Uterus (tissue), 4 donors: ENCODE results near the gene SERPINB12. TPM values are rescaled to one million over a fixed set of nuclear protein-coding genes. Genes with fewer than 3 reads are reported as not detected.
A peak's percentile ranks its signal among the peaks of the same experiment; 100 is the strongest.

Source experiments
- DNase-seq, 2 donors: peaks; one replicate each; pipeline ENCODE4 v3.0.0-alpha.2; 2019 to 2020
- H3K27ac ChIP-seq, 2 donors: fragments of 200-600 bp; sonication (generic); 1 replicate in 1 of 2; 2 replicates in 1 of 2; pipeline ENCODE4 v1.5.1; 2016 to 2018
- H3K27me3 ChIP-seq, 2 donors: fragments of 200-600 bp; sonication (generic); one replicate each; pipeline ENCODE4 v1.5.1; 2018 to 2019; ENCODE audit warnings: control low read depth in 1 of 2
- H3K36me3 ChIP-seq, 2 donors: fragments of 200-600 bp; sonication (generic); one replicate each; pipeline ENCODE4 v1.5.1; 2019; ENCODE audit warnings: control low read depth in 1 of 2
- H3K4me1 ChIP-seq, 2 donors: fragments of 200-600 bp; sonication (generic); one replicate each; pipeline ENCODE4 v1.5.1; 2018 to 2019; ENCODE audit warnings: control low read depth in 1 of 2
- H3K4me3 ChIP-seq, 2 donors: fragments of 200-600 bp; sonication (generic); 1 replicate in 1 of 2; 2 replicates in 1 of 2; pipeline ENCODE4 v1.5.1; 2018 to 2019; ENCODE audit warnings: mild to moderate bottlenecking in 1 of 2
- H3K9me3 ChIP-seq, 2 donors: fragments of 200-600 bp; sonication (generic); one replicate each; pipeline ENCODE4 v1.5.1; 2019; ENCODE audit warnings: control low read depth in 1 of 2
- POLR2A ChIP-seq, 2 donors: fragments of 450-650 bp; IDR thresholded peaks; one replicate each; pipeline ENCODE4 v1.6.1; 2016; ENCODE audit warnings: antibody characterized with exemption in 2 of 2, mild to moderate bottlenecking in 1 of 2, moderate library complexity in 1 of 2
- intact Hi-C: fragments of 100-400 bp; cut with DNase I; formaldehyde crosslinking; loops from one replicate; pipeline ENCODE4 v1.15.1; 2023; ENCODE audit warnings: low total_unique reads
- total RNA-seq, 4 donors: library from RNA; depleted of rRNA in 3 of 4; stranded (reverse); fragments of >200 nt in 3 of 4; gene quantifications; one replicate each; pipeline versions ENCODE4 v1.1.0 to v1.2.4, GENCODE V29; 2014 to 2023
- TF ChIP-seq, protein P1 (sequence below), 4 experiments: fragments of 200-600 bp in 2 of 4; fragments of 450-650 bp in 2 of 4; sonication (generic) in 2 of 4; IDR thresholded peaks; one replicate each; pipeline ENCODE4 v1.5.1; 2016 to 2019; ENCODE audit warnings: antibody characterized with exemption in 4 of 4, mild to moderate bottlenecking in 2 of 4, moderate library complexity in 1 of 4
- donor health status: DM: yes; HTN: yes; CAD: no.

The SERPINB12 gene
- total RNA-seq, 4 donors from 2014 or later: not detected

DNA sequence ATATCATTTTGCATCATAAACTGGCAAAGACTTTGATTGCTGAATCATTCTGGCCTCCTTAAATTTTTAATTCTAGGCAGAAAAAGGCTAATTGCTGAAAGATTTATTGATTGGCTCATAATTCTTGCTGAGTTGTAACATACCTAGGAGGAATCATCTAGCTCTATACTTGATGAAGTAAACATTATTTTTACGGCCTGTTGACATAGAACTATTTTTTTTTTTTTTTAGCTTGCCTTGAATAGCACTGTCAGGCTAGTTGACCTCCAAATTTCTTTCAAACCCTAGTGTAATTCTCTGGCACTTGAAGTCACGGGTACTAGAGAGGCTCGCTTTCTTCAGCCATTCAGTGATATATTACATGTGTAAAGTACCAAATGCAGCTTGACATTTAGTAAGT lies 2.8 kb downstream of the SERPINB12 start:
- no peaks in the 10 kb centered on the region for H3K27me3 ChIP-seq
- no peak for DNase-seq
- H3K36me3 ChIP-seq: no peaks in the 10 kb centered on the region
- H3K4me1 ChIP-seq: no peaks in the 10 kb centered on the region
- peak overlapping the region in 1 of 2 donors; percentile 36 for H3K27ac ChIP-seq
- intact Hi-C loops: no loop called here
- no peaks in the 10 kb centered on the region for H3K9me3 ChIP-seq
- TF ChIP-seq, protein P1, sequence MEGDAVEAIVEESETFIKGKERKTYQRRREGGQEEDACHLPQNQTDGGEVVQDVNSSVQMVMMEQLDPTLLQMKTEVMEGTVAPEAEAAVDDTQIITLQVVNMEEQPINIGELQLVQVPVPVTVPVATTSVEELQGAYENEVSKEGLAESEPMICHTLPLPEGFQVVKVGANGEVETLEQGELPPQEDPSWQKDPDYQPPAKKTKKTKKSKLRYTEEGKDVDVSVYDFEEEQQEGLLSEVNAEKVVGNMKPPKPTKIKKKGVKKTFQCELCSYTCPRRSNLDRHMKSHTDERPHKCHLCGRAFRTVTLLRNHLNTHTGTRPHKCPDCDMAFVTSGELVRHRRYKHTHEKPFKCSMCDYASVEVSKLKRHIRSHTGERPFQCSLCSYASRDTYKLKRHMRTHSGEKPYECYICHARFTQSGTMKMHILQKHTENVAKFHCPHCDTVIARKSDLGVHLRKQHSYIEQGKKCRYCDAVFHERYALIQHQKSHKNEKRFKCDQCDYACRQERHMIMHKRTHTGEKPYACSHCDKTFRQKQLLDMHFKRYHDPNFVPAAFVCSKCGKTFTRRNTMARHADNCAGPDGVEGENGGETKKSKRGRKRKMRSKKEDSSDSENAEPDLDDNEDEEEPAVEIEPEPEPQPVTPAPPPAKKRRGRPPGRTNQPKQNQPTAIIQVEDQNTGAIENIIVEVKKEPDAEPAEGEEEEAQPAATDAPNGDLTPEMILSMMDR (IDR thresholded peaks at IDR 0.05): no peak
- TF ChIP-seq POLR2A (IDR thresholded peaks at IDR 0.05): no peak
- no peak overlapping the region for H3K4me3 ChIP-seq

DNA sequence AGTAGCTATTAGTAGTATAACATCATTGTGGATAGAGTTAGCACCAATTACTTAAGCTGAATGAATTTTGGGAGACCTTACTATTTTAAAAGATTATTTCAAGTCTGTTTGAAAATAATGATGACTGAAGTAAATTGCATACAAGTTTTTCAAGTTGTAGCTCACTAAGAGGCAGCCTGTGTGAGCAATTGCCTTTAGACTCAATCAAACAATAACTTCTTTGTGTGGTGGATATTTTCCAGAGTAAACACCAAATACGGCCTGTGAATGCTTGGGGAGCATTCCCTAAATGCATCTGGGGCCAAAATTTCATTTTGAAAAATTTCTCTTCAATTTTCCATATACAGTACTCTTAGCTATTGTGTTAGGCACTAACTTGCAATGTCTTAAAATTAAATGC lies 7.9 kb downstream of the SERPINB12 start:
- no peak for DNase-seq
- peaks cover 0 to 8% of the 10 kb centered on the region in 2 donors for H3K4me1 ChIP-seq
- intact Hi-C loops: no loop called here
- H3K36me3 ChIP-seq: no peaks in the 10 kb centered on the region
- H3K27me3 ChIP-seq: no peaks in the 10 kb centered on the region
- H3K9me3 ChIP-seq: no peaks in the 10 kb centered on the region
- TF ChIP-seq, protein P1 (IDR thresholded peaks at IDR 0.05): no peak
- TF ChIP-seq POLR2A (IDR thresholded peaks at IDR 0.05): no peak
- H3K4me3 ChIP-seq: no peak overlapping the region
- H3K27ac ChIP-seq: no peak overlapping the region

DNA sequence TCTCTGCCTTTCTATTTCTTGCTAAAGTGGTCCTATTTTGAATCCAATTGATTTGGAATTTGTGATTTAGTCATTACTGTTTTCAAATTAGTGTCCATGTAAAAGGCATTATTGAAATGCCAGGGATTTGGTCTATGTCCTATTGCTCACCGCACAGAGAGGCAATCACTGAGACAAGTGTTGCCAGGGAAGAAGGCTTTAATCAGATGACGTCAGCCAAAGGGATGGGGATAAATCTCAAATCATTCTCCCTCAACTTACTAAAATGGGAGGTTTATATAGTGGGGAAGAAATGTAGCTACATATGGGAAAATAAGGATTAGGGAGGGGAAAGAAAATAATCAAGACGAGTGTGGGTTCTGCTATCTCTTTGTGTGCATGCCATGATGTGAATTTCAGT lies 9.6 kb downstream of the SERPINB12 start:
- Histone ChIP-seq H3K4me3 (no peak overlapping the region), H3K36me3 (no peaks in the 10 kb centered on the region), H3K4me1 (peaks cover 0 to 8% of the 10 kb centered on the region in 2 donors), H3K9me3 (no peaks in the 10 kb centered on the region), H3K27me3 (no peaks in the 10 kb centered on the region), H3K27ac (no peak overlapping the region)
- intact Hi-C loops: no loop called here
- TF ChIP-seq, protein P1 (IDR thresholded peaks at IDR 0.05): no peak
- TF ChIP-seq POLR2A (IDR thresholded peaks at IDR 0.05): no peak
- no peak for DNase-seq

DNA sequence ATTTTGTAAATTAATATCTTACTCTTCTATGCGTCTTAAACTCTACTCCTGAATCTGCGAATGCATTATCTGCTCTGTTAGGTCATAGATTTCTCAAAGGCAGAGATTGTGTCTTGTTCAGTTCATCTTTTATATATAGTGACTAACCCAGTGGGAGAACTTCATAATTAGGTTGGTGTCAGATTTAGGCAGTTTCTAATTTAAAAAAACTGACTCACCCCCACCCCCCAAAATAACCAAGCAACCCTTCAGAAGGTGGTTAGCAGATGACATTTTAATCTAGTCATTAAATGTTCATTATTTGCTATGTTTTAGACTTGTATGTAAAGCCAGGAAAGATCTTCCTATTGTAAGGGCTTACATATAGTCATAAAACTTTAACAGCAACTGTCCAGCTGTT lies 10.4 kb downstream of the SERPINB12 start:
- intact Hi-C loops: no loop called here
- TF ChIP-seq, protein P1 (IDR thresholded peaks at IDR 0.05): no peak
- no peak for TF ChIP-seq POLR2A (IDR thresholded peaks at IDR 0.05)
- H3K9me3 ChIP-seq: no peaks in the 10 kb centered on the region
- H3K27ac ChIP-seq: peak overlapping the region in 1 of 2 donors; percentile 56
- no peaks in the 10 kb centered on the region for H3K36me3 ChIP-seq
- DNase-seq: no peak
- peaks cover 0 to 8% of the 10 kb centered on the region in 2 donors for H3K4me1 ChIP-seq
- H3K4me3 ChIP-seq: no peak overlapping the region
- no peaks in the 10 kb centered on the region for H3K27me3 ChIP-seq

DNA sequence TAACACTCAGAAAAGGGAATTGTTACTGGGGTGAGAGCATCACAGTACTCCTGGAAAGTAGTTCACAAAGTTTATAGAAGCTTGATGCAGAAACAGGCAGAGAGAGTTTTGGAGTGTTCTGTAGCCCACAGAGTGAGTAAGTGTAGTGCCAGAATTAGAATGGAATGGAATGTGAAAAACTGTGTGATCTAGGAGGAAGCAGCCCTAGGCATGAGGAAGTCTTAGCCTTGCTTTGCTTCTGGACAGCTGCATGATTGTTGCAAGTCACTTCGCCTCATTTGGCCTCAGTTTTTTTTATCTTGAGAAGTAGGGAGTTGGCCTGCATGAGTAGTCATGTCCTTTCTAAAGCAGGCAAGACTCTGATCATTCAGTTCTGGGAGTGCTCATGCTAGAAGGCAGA lies 10.9 kb downstream of the SERPINB12 start:
- Histone ChIP-seq H3K36me3 (no peaks in the 10 kb centered on the region), H3K27ac (peak overlapping the region; percentile 11 to 56), H3K9me3 (no peaks in the 10 kb centered on the region), H3K4me1 (peaks cover 0 to 8% of the 10 kb centered on the region in 2 donors), H3K4me3 (no peak overlapping the region), H3K27me3 (no peaks in the 10 kb centered on the region)
- intact Hi-C loops: no loop called here
- TF ChIP-seq, protein P1 (IDR thresholded peaks at IDR 0.05): no peak
- no peak for TF ChIP-seq POLR2A (IDR thresholded peaks at IDR 0.05)
- peak in 1 of 2 donors; percentile 19 for DNase-seq
